Measurements from ENCODE around the gene CES1. TPM values are rescaled to one million over a fixed set of nuclear protein-coding genes. Genes with fewer than 3 reads are reported as not detected.

The CES1 gene
- total and polyA plus RNA-seq, 10 of the 15 experiments (the other 5 are each of a cell fraction or from before 2014, with no cell fraction given): 0.08 to 0.69 (median 0.27) TPM; not detected in 6

GRCh38 chr16:55822280-55822810, 10.6 kb downstream of the CES1 start:
- TF ChIP-seq MYB (IDR thresholded peaks at IDR 0.05; ENCODE audit: borderline replicate concordance, low read depth, low read length): no peak
- FAIRE-seq (no peak), DNase-seq (ENCODE audit: low read depth, low spot score) (no peak), ATAC-seq (no peak)
- SMC1A ChIA-PET (ENCODE audit: uncharacterized antibody, unreplicated experiment): no interaction called here
- no peak overlapping the region for H3K9ac ChIP-seq (ENCODE audit: control insufficient read depth, insufficient read depth, low read length)
- intact Hi-C loops (cut with micrococcal nuclease; ENCODE audit: unreplicated experiment): no loop called here
- H3K4me1 ChIP-seq (ENCODE audit: control insufficient read depth, insufficient read depth, low read length): no peaks in the 10 kb centered on the region
- 39% methylated on average over 2 of the region's 3 CpGs for whole genome bisulfite sequencing (ENCODE audit: insufficient coverage, insufficient replicate concordance, low lambda C conversion rate, missing lambda C conversion rate)
- H3K27me3 ChIP-seq (replicated peaks in 1 of 2; ENCODE audit: control insufficient read depth in 2 of 2, insufficient read depth in 2 of 2, low read length in 1 of 2): no peaks in the 10 kb centered on the region; a peak in 1 of 4 replicates
- BruUV-seq (replicated peaks): no TSS peak
- no peak overlapping the region for H3K27ac ChIP-seq (ENCODE audit: control insufficient read depth, insufficient read depth)
- no peaks in the 10 kb centered on the region for H3K9me3 ChIP-seq (replicated peaks; ENCODE audit: control insufficient read depth, insufficient read depth, low read length)
- CTCF ChIA-PET: no interaction called here
- no peaks in the 10 kb centered on the region for H4K20me1 ChIP-seq (ENCODE audit: control insufficient read depth, insufficient read depth)
- H3K36me3 ChIP-seq (ENCODE audit: control insufficient read depth in 2 of 2, insufficient read depth in 2 of 2, low read length in 1 of 2): no peaks in the 10 kb centered on the region
- H3K79me2 ChIP-seq (ENCODE audit: control insufficient read depth, insufficient read depth, low read length): no peaks in the 10 kb centered on the region
- POLR2A ChIA-PET: no interaction called here
- no peak overlapping the region for H3K4me2 ChIP-seq (ENCODE audit: control insufficient read depth, insufficient read depth)
- RAD21 ChIA-PET (ENCODE audit: unreplicated experiment): no interaction called here
- no peak overlapping the region for H2AFZ ChIP-seq (ENCODE audit: control insufficient read depth, low read depth, low read length)
- H3K4me3 ChIP-seq: no peak overlapping the region
- in situ Hi-C loops (cut with MboI): loop anchor here (10.0 kb wide), 1 partner anchor 58 kb away; no protein-coding TSS in a partner anchor

- no peak for DNase-seq (ENCODE audit: low read depth, low spot score)
- WGBS (ENCODE audit: insufficient coverage, insufficient replicate concordance, low lambda C conversion rate, missing lambda C conversion rate): 17% methylated on average over 4 of the region's 4 CpGs
- no peak overlapping the region for H2AFZ ChIP-seq (ENCODE audit: control insufficient read depth, low read depth, low read length)
- BruUV-seq (replicated peaks): no TSS peak
- no peak overlapping the region for H3K9ac ChIP-seq (ENCODE audit: control insufficient read depth, insufficient read depth, low read length)
- no peak overlapping the region for H3K4me3 ChIP-seq
- H3K79me2 ChIP-seq (ENCODE audit: control insufficient read depth, insufficient read depth, low read length): no peaks in the 10 kb centered on the region
- no peaks in the 10 kb centered on the region for H3K4me1 ChIP-seq (ENCODE audit: control insufficient read depth, insufficient read depth, low read length)
- SMC1A ChIA-PET (ENCODE audit: uncharacterized antibody, unreplicated experiment): no interaction called here
- no peaks in the 10 kb centered on the region; a peak in 1 of 4 replicates for H3K27me3 ChIP-seq (replicated peaks in 1 of 2; ENCODE audit: control insufficient read depth in 2 of 2, insufficient read depth in 2 of 2, low read length in 1 of 2)
- no peak overlapping the region for H3K27ac ChIP-seq (ENCODE audit: control insufficient read depth, insufficient read depth)
- H3K9me3 ChIP-seq (replicated peaks; ENCODE audit: control insufficient read depth, insufficient read depth, low read length): no peaks in the 10 kb centered on the region
- in situ Hi-C loops (cut with MboI) (loop anchor here (10.0 kb wide), 1 partner anchor 56 kb away; no protein-coding TSS in a partner anchor), intact Hi-C loops (cut with micrococcal nuclease; ENCODE audit: unreplicated experiment) (no loop called here)
- RAD21 ChIA-PET (ENCODE audit: unreplicated experiment): no interaction called here
- no peaks in the 10 kb centered on the region for H3K36me3 ChIP-seq (ENCODE audit: control insufficient read depth in 2 of 2, insufficient read depth in 2 of 2, low read length in 1 of 2)
- CTCF ChIA-PET: interaction anchor here (0.7 kb wide), 1 partner anchor 1148 kb away, joined by 3 read pairs; no protein-coding TSS in a partner anchor
- no peak for ATAC-seq
- no peak for FAIRE-seq
- H3K4me2 ChIP-seq (ENCODE audit: control insufficient read depth, insufficient read depth): no peak overlapping the region
- POLR2A ChIA-PET: no interaction called here
- no peaks in the 10 kb centered on the region for H4K20me1 ChIP-seq (ENCODE audit: control insufficient read depth, insufficient read depth)
- no peak for TF ChIP-seq BMI1 (IDR thresholded peaks at IDR 0.05; ENCODE audit: borderline replicate concordance)
- no peak for TF ChIP-seq JUNB (IDR thresholded peaks at IDR 0.05)
- no peak for TF ChIP-seq NFIC (IDR thresholded peaks at IDR 0.05; ENCODE audit: low read depth, low read length)
- TF ChIP-seq JUND (IDR thresholded peaks at IDR 0.05; ENCODE audit: low read depth, low read length): no peak
- no peak for TF ChIP-seq NBN (IDR thresholded peaks at IDR 0.05)
- no peak for TF ChIP-seq EED (IDR thresholded peaks at IDR 0.05; ENCODE audit: low read depth)
- no peak for TF ChIP-seq ZBTB33 (IDR thresholded peaks at IDR 0.05)
- TF ChIP-seq ZZZ3 (IDR thresholded peaks at IDR 0.05; ENCODE audit: control insufficient read depth, insufficient read length, low read depth): no peak
- TF ChIP-seq POU2F2 (IDR thresholded peaks at IDR 0.05; ENCODE audit: borderline replicate concordance, low read depth, low read length): no peak
- TF ChIP-seq GATAD2B (conservative IDR thresholded peaks at IDR 0.05; ENCODE audit: low read depth): no peak
- TF ChIP-seq RCOR1 (conservative IDR thresholded peaks at IDR 0.05; ENCODE audit: low read depth, low read length): no peak
- no peak for TF ChIP-seq PAX5 (IDR thresholded peaks at IDR 0.05; ENCODE audit: borderline replicate concordance, low read depth, low read length)
- no peak for TF ChIP-seq ATF7 (IDR thresholded peaks at IDR 0.05; ENCODE audit: low read depth)
- TF ChIP-seq SMC3 (IDR thresholded peaks at IDR 0.05; ENCODE audit: borderline replicate concordance, low read length): no peak
- no peak for TF ChIP-seq TAF1 (IDR thresholded peaks at IDR 0.05; ENCODE audit: borderline replicate concordance, low read depth, low read length)
Observed at GRCh38 chr16:55821210-55821609, 11.7 kb downstream of the CES1 start.
